ENCODE data around the gene PRDM16.

The PRDM16 gene

DNA sequence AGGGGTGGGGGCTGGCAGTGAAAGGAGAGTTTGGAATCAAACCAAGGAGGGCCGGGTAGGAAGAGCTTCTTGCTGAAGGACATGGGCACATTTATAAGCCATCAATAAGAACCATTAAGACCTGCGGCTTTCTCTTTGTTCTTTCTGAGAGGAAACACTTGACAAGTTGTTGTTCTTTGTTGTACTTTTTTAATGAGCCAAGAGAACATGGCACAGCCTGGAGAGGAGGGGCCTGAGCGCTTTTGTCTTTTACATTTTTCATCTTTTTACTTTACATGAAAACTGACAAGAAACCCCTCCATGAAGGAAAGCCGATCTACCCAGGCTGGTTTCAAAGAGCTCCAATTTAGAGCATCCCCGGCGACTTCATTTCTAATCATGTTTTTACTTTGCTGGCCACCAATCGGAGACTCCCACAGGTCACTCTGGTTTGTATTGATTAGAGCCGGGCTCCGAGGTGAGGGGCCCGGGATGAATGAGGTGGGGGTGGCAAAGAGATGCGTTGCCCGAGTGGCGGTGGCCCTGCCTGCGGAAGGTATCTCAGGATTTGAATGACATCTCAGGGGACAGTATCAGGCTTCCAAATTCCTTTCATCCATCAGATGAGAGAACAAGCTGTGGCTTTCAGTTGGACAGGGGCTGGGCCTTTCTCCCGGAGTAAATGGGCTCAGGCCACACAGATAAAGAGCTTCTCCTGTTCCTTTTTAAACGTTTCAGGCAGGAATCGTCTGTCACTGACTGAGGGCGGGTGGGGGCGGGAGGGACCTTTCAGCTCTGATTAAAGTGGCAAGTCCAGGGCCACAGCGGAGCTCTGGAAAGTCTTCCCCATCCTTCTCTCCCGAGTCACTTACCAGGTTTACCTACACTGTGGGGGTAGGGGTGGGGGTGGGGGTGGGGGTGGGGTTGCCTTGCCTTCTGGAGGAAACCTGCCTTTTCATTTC lies 246.7 kb downstream of the PRDM16 start:
- no peak for DNase-seq

DNA sequence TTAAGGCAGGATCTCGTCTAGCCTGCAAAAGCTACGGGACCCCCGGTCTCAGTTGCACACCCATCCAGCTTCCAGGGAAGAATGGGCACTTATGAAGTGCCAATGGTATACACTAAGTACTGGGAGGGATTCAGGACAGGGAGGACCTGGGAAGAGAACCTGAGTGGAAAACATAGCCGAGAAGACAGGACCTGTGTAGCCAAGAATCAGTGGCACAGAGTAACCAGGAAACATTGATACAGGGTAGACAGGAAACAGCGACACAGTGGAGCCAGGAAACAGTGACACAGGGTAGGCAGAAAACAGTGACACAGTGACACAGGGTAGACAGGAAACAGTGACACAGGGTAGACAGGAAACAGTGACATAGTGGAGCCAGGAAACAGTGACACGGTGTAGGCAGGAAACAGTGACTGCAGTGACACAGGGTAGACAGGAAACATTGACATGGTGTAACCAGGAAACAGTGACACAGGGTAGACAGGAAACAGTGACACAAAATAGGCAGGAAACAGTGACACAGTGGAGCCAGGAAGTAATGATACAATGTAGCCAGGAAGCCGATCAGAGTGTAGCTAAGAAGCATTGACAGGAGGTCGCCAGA lies 247.4 kb downstream of the PRDM16 start:
- no peak for DNase-seq

DNA sequence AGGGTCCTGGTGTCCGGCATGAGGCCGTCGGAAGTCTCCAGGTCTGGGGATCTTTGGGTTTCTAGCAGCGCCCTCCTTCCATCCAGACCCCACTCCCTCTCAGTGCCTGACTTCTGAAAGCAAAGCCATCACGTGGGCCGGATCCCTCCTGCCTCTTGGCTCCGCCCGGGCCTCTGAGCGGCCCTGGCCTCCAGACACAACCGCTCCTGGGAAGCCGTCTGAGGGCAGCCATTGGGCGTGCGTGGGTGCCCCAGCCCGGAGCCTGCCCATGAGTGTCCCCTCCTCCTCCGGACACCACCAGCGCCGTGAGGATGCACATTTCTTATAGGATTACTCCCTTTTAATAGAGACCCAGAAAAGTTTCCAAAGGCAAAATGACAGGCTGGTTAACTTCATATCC lies 248.5 kb downstream of the PRDM16 start:
- DNase-seq, result no peak

DNA sequence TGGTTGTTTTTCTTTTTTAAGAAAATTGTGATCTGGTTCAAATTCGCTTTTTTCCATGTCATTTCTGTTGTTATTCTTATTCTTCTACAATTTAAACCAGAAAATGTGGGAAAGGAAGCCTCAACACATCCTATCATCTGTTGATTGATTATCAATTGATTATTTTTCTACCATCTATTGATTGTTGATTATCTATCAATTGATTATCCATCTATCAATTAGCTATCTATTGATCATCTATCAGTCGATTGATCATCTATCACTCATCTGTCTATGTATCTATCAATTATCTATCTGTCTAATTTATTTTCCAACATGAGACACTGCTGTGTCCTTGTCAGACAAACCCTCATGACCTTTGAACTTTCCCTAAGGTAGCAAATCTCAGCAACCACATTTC lies 249.3 kb downstream of the PRDM16 start:
- DNase-seq, result no peak

DNA sequence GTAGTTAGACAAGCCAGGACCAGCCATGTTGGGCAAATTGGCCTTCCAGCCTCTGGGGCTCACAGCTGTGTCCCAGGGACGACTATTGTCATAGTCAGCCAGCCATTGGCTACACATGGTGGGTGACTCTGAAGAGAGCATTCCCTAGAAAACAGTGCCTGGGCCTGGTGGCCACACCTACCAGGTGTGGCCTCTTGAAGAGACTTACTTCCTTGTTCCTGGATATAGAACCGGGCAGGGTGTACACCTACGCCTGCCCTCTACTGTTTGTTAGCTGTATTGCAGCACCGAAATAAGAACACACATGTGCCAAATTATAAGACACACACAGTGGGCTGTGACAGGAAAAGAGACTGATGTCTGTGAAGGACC lies 250.9 kb downstream of the PRDM16 start:
- DNase-seq, result peak; percentile 45 to 59

DNA sequence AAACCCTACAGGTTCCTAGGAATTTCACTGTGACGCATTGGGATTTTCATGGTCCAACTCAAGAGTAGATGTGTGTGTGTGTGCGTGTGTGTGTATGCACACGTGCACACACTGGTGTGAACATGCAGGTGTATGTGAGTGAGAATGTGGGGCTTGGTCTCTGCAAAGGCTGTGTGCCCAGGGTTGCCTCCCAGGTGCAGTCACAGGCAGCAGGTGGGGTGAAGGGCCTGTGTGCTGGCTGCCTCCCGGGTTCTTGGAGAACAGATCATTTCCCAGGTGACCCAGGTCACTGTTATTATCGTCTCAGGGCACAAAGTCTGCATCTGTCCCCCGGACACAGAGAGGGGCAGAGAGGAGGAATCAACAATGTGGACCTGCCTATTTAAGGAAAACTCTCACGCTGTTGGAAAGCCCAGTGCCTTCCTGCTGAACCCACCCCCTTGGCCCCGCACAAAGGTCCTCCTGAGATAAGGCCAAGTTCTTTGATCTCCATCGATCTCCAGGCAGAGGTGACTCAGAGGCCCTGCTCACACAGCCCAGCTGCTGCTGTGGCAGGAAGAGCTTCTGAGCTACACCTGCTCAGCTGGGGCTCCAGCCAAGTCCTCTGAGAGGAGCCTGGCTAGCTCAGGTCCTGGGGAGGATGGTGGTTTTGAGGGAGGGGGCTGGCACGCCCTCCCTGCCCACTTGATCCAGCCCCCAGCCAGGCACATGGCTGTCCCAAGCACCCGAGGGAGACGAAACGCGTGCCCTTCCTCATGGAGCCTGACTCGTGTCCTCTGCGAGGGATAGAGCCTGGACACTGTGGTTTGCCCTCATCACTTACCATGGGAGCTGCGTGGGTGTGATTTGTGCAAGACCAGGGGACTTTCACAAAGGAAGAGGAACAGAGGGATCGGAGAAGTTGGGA lies 251.5 kb downstream of the PRDM16 start:
- no peak for DNase-seq

DNA sequence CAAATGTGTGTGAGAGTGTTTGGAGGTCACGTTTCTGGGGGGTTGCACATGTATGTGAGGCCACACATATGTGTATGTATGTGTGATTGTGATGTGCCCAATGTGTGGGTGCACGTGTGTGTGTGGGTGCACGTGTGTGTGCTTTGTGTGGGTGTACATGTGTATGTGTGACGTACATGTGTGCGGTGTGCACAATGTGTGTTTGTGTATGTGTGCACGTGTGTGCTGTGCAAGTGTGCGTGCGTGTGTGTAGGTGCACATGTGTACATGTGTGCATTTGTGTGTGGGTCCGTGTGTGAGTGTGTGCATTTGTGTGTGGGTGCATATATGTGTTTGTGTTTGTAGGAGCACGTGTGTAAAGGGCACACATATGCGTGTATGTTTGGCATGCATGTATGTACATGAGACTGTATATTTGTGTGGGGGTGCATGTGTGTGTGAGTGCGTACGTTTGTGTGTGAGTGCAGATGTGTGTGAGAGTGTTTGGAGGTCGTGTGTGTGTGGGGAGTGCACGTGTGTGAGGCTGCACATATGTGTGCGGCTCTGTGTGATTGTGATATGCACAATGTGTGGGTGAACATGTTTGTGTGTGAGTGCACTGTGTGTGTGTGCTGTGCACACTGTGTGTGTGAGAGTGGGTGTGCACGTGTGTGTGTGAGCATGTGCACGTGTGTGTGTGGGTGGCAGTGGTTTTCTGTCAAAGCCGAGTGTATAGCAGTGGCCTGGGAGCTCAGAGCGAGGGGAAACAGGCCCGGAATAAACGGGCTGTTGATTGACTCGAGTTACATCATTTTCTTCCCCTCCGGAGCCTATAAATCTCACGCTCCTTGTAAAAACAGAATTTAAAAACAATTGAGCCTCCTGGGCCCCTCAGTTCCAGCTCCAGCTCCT lies 252.8 kb downstream of the PRDM16 start:
- no peak for DNase-seq

DNA sequence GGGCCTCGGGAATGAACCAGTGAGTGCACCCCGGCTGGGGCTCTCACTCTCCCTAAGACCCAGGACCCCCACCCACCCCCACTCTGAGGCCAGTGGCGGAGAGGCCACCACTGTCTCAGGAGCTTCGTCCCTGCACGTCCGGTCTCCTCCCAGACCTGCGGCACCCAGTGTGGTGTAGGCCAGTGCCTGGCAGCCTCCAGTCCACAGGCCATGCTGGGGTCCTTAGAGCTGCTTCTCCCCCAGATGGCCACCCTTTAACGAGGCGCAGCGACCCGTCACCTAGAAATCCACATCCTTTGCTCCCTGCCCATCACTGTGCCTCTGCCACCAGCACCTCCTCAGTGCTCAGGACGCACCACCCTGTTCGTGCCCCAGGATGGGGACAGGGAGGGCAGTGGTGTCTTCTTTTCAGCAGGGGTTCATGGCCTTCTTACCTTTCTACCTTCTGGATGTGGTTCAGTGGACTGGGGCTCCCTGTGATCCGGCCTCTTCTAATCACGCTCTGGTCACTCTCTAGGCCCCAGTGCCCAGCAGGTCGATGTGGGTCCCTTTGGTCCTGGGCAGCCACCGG lies 253.5 kb downstream of the PRDM16 start:
- no peak for DNase-seq

DNA sequence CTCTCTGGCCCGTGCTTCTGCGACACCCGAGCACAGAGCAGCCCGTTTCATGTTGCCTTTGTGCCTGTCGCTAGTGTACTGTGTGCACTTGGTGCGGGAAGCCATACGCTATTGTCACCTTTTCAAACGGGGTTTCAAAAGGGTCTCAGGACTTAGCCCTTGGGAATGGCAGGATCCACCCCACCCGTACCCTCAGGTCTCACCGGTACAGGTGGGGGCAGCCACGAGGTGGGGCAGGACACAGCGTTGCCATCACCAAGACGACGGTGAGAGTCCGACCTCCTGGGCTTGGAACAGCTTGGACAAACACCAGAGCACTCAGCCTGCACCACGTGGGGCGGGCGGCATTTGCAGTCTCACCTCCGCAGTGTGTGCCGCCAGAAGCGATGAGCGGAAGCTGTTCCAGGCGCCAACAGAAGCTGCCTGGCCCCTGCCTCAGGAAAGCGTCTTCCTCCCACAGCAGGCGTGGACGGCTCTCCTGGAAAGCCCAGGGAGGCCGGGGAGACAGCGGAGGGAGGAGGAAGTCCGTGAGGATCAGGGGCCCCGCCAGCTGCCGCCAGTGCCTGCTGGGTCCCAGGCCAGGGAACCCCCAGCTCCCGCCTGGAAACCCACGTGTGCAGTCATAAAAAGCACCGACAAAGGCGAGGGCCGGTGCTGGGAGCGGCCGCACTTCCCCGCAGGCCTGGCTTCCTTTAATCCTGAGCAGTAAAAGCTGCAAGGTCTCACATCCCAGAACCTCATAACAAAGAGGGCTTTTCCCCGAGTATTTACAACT lies 254.2 kb downstream of the PRDM16 start:
- DNase-seq, result no peak

DNA sequence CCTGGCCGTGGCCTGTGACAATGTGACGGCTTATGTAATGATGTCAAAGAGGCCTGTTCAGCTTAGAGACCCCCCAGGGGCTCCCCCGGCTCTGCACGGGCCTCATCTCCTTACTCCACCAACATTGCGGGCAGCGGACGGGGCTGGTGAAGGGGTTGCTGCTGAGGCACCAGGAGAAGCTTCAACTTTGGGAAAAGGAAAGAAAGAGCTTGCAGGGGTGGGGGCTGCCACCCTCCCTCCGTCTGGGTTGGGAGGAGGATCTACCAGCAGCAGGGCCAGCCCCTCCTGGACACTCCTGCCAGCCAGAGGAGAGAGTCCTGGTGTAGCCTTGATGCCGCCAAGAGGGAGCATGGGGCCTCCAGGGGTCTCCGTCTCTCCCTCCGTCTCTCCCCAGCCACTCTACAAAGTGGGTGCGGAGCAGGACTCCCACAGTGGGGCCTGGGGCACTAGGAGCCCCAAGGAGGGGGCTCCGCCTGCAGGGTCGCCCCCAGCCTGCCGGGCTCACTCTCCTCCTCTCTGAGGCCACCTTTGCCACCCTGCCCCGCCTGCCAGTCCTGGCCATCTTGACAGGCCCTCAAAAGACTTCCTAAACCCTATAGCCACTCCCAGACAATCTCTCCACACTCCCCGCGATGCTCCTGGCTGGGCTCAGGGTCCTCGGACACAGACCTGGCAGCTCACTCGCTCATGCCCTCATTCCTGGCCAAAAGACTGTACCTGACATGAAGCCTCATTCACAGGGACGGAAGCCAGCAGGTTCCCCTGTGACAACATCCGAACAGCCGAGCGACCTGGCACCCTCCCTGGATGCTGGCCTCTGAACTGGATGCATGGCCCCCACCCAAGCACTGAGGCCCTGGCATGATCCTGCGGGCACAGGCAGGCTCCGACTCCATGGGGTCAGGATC lies 255.0 kb downstream of the PRDM16 start:
- DNase-seq, result no peak

DNA sequence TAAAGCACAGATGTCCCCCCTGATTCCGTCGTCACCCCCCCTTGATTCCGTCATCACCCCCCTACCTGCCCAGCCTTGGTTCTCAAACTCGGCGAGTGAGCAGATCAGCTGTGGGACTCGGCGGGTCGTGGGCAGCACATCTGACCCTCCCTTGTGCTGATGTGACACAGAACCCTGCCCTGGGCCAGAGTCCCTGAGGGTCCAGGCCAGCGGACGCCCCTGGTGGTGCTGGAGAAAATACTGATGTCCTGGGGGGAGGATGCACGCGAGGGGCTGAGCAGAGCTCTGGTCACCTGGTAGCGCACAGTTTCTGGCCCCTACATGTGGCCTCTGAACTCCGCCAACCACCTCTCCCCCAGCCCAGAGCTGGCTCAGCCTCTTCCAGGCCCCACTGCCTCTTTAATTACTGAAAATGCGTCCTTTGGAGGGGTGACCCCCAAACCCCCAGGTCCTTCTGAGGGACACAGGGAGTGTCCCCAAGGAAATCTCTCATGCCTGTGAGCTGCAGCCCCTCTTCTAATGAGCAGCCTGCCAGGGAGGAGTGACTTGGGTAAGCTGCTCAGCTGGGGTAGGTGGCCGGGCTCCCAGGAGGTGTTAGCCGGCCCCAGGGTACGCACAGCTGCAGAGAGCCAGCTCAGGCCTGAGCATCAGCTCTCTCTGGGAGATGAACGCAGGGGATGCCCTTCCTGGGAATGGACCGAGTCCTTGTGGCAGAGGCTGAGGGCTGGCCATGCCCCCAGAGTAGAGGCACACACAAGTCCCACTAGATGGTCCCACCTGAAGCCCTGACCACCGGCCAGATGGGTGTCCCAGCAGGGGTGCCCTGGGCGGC lies 255.9 kb downstream of the PRDM16 start:
- DNase-seq, result no peak

DNA sequence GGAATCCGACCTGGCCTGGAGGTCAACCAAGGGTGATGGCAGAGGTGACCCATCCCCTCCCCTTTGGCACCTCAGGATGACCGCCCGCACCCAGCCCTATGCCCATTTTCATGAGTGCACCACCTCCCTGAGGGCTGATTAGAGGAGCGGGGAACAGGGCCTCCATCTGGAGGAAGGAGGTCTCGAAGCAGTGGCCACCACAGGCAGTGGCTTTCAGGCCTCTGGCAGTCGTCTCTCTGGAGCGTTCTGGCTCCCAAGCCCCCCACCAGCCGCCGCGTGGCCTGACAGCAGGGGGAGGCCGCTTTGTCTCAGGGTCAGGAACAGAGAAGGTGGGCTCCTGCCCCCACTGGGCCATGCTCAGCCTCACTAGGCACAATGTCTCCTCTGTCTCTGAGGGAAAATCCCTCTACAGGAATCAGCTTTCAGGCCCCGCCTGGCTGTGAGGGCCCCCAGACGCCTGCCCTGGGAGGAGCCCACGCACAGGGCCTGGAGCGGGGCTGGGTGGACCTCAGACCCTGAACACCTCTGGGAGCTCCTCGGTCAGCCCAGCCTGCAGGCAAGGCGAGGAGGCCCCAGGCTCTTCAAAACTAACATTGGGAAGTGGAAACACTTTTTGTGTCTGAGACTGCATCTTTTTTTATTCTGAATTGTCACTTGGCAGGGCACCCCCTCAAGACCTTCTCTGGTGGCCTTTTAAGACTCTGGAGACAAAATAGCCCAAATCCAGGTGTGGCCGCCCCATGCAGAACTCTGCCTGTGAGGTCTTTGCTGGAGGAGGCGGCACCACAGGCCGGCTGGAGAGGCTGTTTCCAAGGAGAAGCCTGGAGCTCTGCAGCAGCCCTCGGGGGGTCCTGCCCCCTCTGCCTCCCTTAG lies 257.7 kb downstream of the PRDM16 start:
- DNase-seq, result no peak

DNA sequence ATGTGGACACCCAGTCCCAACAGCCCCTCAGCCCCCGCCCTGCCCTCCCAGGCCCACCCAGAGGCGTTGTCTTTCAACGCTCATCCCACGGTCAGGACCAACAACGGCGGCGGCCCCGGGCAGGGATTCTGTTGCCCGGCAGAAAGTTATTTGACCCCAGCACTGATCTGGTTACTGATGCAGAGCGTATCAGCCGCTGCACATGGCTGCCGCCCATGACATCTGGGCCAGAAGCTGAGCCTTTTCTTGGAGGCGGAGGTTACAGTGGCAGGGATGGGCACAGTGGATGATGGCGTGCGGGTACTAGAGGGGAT lies 258.3 kb downstream of the PRDM16 start:
- DNase-seq, result no peak

DNA sequence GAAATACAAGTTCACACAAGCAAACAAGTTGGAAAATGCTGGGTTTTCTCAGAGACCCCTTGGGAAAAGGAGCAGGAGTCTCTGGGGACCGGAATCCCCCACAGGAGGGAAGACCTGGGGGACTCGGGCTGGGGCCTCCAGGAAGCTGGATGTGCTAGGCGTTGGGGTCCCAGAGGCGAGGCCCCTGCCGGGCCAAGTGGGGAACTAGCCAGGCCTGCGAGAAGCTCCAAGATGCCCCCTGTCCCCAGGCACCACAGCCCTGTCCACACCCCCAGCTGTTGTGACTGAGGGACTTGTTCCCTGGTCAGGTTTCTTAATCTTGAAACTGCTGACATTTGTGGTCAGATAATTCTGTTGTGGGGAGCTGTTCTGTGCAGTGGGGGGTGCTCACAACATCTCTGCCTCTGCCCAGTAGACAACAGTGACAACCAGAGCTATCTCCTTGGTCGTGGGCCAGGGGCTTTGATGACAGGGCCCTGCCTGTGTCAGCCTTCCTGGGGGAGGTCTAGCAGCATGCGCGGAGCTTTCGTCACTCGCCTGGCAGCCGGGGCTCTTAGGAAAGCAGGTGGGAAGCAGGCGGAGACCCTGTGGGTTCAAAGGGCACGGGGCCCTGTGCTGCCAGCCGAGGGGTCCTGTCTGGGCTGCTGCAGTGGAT lies 259.1 kb downstream of the PRDM16 start:
- DNase-seq, result no peak

DNA sequence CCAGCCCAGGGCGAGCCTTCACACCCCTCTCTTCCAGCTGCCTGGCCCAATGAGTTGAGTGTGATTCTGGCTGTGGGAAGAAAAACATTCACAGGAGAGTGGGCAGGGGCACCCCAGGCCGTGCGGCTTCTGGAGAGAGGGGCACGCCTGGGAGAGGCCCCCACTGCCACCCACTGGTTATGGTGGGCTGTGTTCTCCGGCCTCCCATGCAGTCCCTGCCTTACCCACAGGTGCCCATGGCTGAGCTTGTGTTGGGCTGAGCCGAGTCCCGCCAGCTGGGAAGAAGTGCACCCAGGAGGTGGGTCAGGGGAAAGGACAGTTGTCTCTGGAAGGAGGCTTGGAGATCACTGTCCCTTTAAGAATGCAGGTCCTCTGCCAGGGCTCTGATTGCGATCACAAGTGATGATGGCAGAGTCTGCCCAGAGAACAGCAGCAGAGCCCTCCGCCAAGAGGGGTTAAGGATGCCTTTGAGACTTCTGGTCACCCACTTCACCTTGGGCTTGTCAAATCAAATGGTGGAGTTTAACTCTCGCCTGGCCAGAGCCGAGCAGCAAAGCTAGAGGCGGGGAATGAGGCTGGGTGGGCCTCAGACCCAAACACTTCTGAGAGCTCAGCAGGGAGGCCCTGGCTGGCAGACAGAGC lies 260.8 kb downstream of the PRDM16 start:
- no peak for DNase-seq

DNA sequence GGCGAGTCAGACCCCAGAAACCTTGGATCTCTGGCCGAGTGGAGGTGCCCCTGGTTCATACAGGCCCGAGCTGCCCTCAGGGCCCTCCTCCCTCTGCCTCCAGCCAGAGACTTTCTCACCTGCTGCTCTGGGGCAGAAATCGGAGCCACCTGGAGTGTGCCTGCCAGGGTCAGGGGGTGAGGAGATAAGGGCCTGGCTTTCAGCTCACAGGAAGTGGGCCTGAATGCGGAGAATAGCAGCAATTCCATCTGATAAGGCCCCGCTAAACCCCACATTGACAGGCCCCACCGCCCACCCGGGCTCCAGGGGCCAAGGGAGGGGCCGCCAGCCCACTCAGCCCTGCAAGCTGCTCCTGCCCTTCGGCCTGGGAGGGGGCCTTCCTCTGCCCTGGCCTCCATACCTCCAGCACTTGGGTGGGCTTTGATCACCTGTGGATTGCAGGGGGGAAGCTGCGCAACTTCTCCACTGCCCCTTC lies 261.8 kb downstream of the PRDM16 start:
- DNase-seq, result no peak

DNA sequence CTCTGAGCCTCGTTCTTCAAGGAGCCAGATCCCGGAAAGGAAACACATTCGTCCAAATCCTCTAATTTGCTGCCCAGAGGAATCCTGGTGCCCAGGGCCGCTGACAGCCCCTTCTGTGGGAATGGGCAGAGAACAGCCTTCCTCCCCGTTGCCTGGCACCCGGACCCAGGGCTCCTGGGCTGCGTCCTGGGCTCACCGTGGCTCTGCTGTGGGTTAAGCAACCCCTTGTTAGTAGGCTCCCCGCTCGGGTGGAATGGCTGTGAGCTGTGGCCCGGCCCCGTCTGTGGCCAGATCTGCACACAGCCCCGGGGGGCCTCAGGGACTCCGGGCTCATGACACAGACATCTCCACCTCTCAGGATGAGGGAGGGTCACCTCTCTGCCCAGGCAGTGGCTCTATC lies 262.6 kb downstream of the PRDM16 start:
- no peak for DNase-seq

Data from activated T-cell treated with anti-CD3 and anti-CD28 coated beads, Interleukin-2, amount 50 U/mL, for 48 hours (primary cell).